GM19468 (cell line): ENCODE results near the gene LCE1B.

Experiments
- ATAC-seq: cut with Tn5 transposase; IDR thresholded peaks from one replicate; pipeline ENCODE4 v1.9.1; 2021; ENCODE audit warnings: mild to moderate bottlenecking, moderate library complexity, moderate number of reproducible peaks; ENCODE audit not compliant: unreplicated experiment; ENCODE audit errors: extremely low read depth

LCE1B gene, protein sequence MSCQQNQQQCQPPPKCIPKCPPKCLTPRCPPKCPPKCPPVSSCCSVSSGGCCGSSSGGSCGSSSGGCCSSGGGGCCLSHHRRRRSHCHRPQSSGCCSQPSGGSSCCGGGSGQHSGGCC

GRCh38 chr1:152811671-152812070 lies at the start of gene LCE1B:
TSS of gene LCE1B (plus strand) at chr1:152811971. CDS start at chr1:152812447, 476 bp downstream.
- no peak for ATAC-seq

- ATAC-seq, result no peak
Measured at GRCh38 chr1:152768847-152769533, 42.8 kb upstream of the LCE1B start.

DNA sequence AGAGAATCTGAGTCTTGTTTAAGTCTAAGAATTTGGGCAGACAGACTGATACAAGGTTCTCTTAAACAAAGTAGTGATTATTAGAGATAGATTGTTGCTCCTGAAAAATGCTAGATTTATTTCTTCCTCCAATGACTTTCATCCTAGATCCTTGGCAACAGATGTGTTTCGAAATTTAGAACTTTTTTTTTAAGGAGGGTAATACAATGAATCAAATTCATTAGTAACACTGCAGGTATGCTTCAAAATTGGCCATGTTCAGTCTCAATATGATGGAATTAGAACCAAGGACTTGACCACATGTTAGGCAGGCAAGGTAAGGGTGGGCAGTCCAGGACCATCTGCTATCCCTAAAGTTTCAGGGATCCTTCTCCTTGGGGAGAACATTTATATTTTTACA lies 41.4 kb upstream of the LCE1B start:
- no peak for ATAC-seq

DNA sequence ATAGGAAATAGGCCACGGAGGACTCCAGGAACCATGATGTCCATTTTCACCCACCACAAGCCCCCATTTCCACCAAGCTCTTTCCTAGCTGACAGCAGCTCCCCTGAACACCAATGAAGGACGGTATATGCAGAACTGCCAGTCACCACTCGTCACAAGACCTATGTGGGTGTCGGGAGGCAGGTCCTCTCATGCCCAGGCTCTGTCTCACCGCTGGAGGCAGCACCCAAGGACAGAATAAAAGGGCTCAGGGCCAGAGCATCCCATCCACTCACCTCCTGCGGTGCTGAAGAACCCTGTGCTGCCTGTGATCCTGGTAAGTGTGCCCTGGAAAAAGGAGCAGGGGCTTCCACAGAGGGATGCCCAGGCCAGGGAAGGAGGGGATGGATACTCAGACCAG lies 36.9 kb upstream of the LCE1B start, which contains the start of gene LCE1F:
Gene LCE1F (plus strand): TSS at position 266 of the 400 bp plus-strand sequence. CDS start 1,232 bp downstream, outside the sequence.
- no peak for ATAC-seq

DNA sequence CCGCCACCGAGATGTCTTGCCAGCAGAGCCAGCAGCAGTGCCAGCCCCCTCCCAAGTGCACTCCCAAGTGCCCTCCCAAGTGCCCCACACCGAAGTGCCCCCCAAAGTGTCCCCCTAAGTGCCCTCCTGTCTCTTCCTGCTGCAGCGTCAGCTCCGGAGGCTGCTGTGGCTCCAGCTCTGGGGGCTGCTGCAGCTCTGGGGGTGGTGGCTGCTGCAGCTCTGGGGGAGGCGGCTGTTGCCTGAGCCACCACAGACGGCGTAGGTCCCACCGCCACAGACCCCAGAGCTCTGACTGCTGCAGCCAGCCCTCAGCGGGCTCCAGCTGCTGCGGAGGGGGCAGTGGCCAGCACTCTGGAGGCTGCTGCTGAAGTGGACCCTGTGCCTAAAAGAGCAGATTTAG lies 35.4 kb upstream of the LCE1B start:
- ATAC-seq, result no peak

GRCh38 chr1:152777510-152778137 lies 34.1 kb upstream of the LCE1B start:
- ATAC-seq, result no peak

DNA sequence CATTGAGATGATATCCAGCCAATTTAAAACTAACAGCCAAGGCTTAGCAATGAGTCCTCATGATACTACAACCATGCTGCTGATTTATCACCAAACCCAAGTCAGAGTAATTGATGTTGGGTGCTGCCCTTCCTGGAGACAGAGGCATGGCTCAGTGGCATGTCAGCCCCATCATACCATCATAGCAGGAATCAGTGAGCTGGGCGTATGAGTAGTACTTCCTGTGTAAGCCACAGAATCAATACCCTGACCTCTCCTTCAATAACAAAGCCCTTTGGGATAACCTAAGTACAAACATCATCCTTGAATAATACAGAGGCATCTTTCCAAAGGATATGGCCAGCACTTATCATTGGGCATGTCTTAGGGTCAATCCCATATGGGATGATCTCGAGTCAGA lies 28.7 kb upstream of the LCE1B start:
- ATAC-seq, result no peak

GRCh38 chr1:152786077-152786476 lies 25.7 kb upstream of the LCE1B start, which contains the start of gene LCE1E:
TSS of gene LCE1E (plus strand) at chr1:152786257. CDS start at chr1:152787300, 1,043 bp downstream.
- ATAC-seq, result no peak

- no peak for ATAC-seq
Measured at GRCh38 chr1:152795686-152796085, 16.1 kb upstream of the LCE1B start.

DNA sequence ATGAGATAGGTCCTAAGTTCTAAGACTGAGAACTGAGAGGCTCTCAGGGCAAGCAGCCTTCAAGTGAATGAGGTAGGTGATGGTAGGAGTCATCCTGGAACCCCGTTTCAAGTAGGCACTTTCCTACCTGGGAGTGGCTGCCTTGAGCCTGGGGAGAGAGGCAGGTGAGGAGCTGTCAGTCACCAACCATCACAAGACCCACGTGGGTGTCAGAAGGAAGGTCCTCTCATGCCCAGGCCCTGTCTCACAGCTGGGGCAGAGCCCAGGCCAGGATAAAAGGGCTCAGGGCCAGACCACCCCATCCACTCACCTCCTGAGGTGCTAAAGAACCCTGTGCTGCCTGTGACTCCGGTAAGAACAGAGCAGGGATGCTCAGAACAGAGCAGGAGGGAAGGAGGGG lies 15.3 kb upstream of the LCE1B start, which contains the start of gene LCE1D:
Gene LCE1D (plus strand): TSS at position 301 of the 400 bp plus-strand sequence. CDS start 1,074 bp downstream, outside the sequence.
- ATAC-seq, result no peak

- no peak for ATAC-seq
Measured at GRCh38 chr1:152801333-152801732, 10.4 kb upstream of the LCE1B start.

GRCh38 chr1:152806576-152806975 lies 5.2 kb upstream of the LCE1B start, which contains the start of gene LCE1C:
TSS of gene LCE1C (minus strand) at chr1:152806651. CDS start at chr1:152805478, 1,173 bp downstream.
- no peak for ATAC-seq

GRCh38 chr1:152811050-152811449 lies 721 bp upstream of the LCE1B start:
- ATAC-seq, result no peak

GRCh38 chr1:152817309-152817708 lies 5.5 kb downstream of the LCE1B start:
- ATAC-seq, result no peak

- no peak for ATAC-seq
Measured at GRCh38 chr1:152823294-152823693, 11.5 kb downstream of the LCE1B start.

DNA sequence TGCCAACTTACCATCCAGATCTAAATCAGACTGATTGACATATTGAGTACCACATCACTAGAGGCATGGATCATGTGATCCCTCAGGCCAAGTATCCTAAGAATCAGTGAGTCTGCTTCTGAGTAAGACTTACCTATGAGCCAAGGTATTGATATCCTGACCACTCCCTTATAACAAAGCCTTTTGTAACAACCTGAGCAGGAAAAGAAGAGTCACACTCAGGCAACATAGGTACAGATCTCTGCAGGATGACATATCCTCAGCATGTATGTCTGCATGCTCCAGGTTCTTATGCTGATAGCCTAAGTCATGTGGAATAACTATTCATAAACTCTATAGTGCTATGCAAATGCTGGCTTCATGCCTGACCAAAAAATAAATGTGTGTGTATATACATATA lies 13.2 kb downstream of the LCE1B start:
- no peak for ATAC-seq

GRCh38 chr1:152827173-152827572 lies 15.4 kb downstream of the LCE1B start, which contains the start of gene LCE1A:
TSS of gene LCE1A (plus strand) at chr1:152827473. CDS start at chr1:152827473, 0 bp downstream.
- no peak for ATAC-seq

DNA sequence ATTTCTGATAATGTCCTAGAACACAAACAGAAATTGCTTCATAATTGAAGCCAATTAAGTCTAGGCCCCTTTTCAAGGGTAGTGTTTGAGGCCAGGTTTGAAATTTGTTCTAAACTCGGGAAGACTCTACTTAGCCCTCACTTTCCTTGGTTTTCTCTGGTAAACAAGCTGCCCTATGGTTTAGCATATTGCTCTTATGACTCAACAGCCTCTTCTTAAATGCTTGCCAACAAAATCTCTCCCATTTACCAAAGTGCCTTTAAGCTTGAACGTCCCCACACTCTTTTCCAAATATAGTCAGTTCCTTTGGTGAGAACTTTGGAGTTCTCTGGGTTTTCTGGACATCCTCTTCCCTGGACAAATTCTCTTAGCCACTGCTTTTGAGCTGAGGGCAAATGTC lies 25.1 kb downstream of the LCE1B start:
- no peak for ATAC-seq

GRCh38 chr1:152842556-152842955 lies 30.8 kb downstream of the LCE1B start, which contains the start of gene LCE6A:
TSS of gene LCE6A (plus strand) at chr1:152842856. CDS start at chr1:152843521, 665 bp downstream.
- no peak for ATAC-seq

DNA sequence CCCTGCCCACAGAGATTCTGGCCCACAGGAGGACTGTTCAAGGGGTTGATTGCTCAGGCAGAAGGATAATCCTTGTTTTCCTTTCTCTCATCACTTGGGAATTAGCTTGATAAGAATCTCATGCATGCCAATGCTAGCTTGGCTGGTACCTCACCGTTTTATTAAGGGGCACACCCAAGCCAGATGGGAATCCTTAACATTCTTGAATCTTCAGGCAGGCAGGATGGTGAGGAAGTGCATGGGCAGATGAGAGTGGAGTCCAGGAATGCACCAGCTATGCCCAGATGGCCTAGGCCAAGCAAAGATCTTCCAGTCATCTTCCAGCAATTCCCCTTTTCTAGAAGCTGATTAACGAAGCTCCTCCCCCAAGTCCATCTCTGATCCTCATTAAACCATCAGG lies 43.9 kb downstream of the LCE1B start:
- no peak for ATAC-seq

GRCh38 chr1:152858062-152858461 lies 46.3 kb downstream of the LCE1B start:
- ATAC-seq, result no peak
